Thoracic aorta endothelial cell (primary cell): ENCODE results near the gene ATRIP. TPM values are rescaled to one million over a fixed set of nuclear protein-coding genes. Genes with fewer than 3 reads are reported as not detected.

ENCODE experiments used
- total RNA-seq: library from RNA; depleted of rRNA; stranded (reverse); fragments of >200 nt; gene quantifications from 2 replicates; pipeline ENCODE4 v1.2.3, GENCODE V29; 2012

The ATRIP gene
- total RNA-seq: 13.1 and 13.6 TPM in 2 replicates

GRCh38 chr3:48446425-48447193 is at the start of gene ATRIP:
TSS of gene ATRIP (plus strand) at chr3:48446737. CDS start at chr3:48446846, 109 bp downstream.

GRCh38 chr3:48429960-48430707 is 16.4 kb upstream of the ATRIP start, which contains the start of gene PLXNB1:
TSS of gene PLXNB1 (minus strand) at chr3:48430086. CDS start at chr3:48424611, 5,475 bp downstream.

DNA sequence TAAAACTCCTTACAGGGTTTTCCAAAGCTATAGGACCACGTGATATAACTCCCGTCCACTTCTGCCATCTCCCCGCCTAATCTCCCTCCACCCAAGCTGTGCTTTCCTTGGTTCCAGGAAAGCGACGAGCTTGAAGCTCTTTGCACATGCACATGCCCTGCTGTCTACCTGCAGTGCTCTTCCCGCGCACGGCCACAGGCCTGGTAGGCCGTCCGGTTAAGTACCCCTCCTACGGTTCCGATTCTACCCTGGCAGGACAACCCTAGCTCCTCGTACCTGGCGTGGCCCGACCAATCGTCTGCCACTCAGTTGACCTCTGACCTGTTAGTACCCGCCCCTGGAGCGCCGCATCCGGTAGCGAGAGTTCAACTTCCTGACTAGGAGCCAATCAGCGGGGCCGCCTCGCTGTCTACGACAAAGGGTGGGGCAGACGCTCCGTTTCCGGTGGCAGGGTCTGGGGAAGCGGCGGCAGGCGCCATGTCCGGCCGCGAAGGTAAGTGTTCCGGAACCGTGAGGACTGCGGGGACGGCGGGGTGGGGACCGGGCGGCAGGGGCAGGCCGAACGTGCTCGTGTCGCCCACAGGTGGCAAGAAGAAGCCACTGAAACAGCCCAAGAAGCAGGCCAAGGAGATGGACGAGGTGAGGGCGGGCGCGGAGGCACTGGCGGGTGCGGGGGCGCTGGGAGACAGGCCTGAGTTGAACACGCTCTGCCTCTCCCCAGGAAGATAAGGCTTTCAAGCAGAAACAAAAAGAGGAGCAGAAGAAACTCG is 6.5 kb upstream of the ATRIP start, which contains the start of the genes CCDC51 and TMA7:
CCDC51 (minus strand) TSS at position 300 of the 770 bp plus-strand sequence. CDS start 4,991 bp downstream, outside the sequence.
TMA7 (plus strand) TSS at position 438 of the 770 bp plus-strand sequence; CDS start at position 478, 40 bp downstream.

GRCh38 chr3:48504051-48504946 is 57.8 kb downstream of the ATRIP start, which contains the start of gene SHISA5:
TSS of gene SHISA5 (minus strand) at chr3:48504174. CDS start at chr3:48504094, 80 bp downstream.

Other genes starting within 250 kb of the ATRIP start
- gene CAMP, start 223.2 kb upstream of the ATRIP start, total RNA-seq: not detected in 2 replicates
- gene ZNF589, start 205.6 kb upstream of the ATRIP start, total RNA-seq: 11.5 and 11.8 TPM in 2 replicates
- 23.5 and 25.1 TPM in 2 replicates for gene NME6, start 145.4 kb upstream of the ATRIP start, total RNA-seq
- gene SPINK8, start 113.1 kb upstream of the ATRIP start, total RNA-seq: not detected in 2 replicates
- not detected in 2 replicates for gene FBXW12, start 74.5 kb upstream of the ATRIP start, total RNA-seq
- gene PLXNB1, start 16.7 kb upstream of the ATRIP start, total RNA-seq: 25.5 and 26.7 TPM in 2 replicates
- gene CCDC51, start 6.6 kb upstream of the ATRIP start, total RNA-seq: 11.2 and 13.1 TPM in 2 replicates
- 317 and 433 TPM in 2 replicates for gene TMA7, start 6.5 kb upstream of the ATRIP start, total RNA-seq
- gene SHISA5, start 57.4 kb downstream of the ATRIP start, total RNA-seq: 94.9 and 124 TPM in 2 replicates
- 2.8 and 4.5 TPM in 2 replicates for gene PFKFB4, start 110.1 kb downstream of the ATRIP start, total RNA-seq
- not detected in 2 replicates for gene UCN2, start 117.0 kb downstream of the ATRIP start, total RNA-seq
- 0.13 and 0.14 TPM in 2 replicates for gene COL7A1, start 148.6 kb downstream of the ATRIP start, total RNA-seq
- 276 and 300 TPM in 2 replicates for gene UQCRC1, start 162.9 kb downstream of the ATRIP start, total RNA-seq
- not detected in 2 replicates for gene TMEM89, start 175.0 kb downstream of the ATRIP start, total RNA-seq
- gene SLC26A6, start 188.7 kb downstream of the ATRIP start, total RNA-seq: 15.3 and 21.5 TPM in 2 replicates
- gene CELSR3, start 216.1 kb downstream of the ATRIP start, total RNA-seq: 0.27 and 0.29 TPM in 2 replicates
- 10.9 and 11.0 TPM in 2 replicates for gene NCKIPSD, start 239.2 kb downstream of the ATRIP start, total RNA-seq